HepG2 (cell line): Measurements from ENCODE around the gene NEGR1. TPM values are rescaled to one million over a fixed set of nuclear protein-coding genes. Genes with fewer than 3 reads are reported as not detected.

Experiments
- ATAC-seq: fragments of 200-7000 bp; cut with Tn5 transposase; 3 replicates; pipeline ENCODE4 v1.9.1; 2020; ENCODE audit warnings: mild to moderate bottlenecking, moderate library complexity
- BruUV-seq: library from RNA; stranded (reverse); fragments of 400-500 nt; replicated peaks from 2 replicates; lab custom pipeline; 2021; lab: Mats Ljungman, UMichigan
- CTCF ChIA-PET: fragments of 300-600 bp; formaldehyde crosslinking; extraction: SDS; loops from one replicate; lab custom pipeline; 2021; ENCODE audit warnings: low total read pairs, inconsistent platforms, low intra/inter-chr PET ratio; lab: Yijun Ruan, JAX
- POLR2A ChIA-PET: fragments of 350-600 bp; sonication (Branson Sonifier 250); formaldehyde crosslinking; loops from one replicate; lab custom pipeline; 2020; ENCODE audit warnings: antibody characterized with exemption, inconsistent platforms; lab: Yijun Ruan, JAX
- DNase-seq: peaks from one replicate; pipeline ENCODE4 v3.0.0-alpha.2; 2015; ENCODE audit warnings: low spot score
- FAIRE-seq: peaks from 3 replicates; lab custom pipeline; 2011; peaks lifted over from hg19 to GRCh38; lab: Jason Lieb, UNC
- H2AFZ ChIP-seq: one replicate; pipeline ENCODE4 v1.6.1; 2011; ENCODE audit warnings: low read length, inconsistent platforms
- H3K27ac ChIP-seq: fragments of 300-600 bp; 3 replicates; pipeline ENCODE4 v1.8.0; 2011; ENCODE audit warnings: mixed run types, mild to moderate bottlenecking, mixed read lengths, low read length, inconsistent platforms; ENCODE audit not compliant: insufficient read depth; ENCODE audit errors: extremely low read length
- H3K27me3 ChIP-seq, 2 experiments: fragments of 200-600 bp in 1 of 2; 2 replicates in 1 of 2; 3 replicates in 1 of 2; pipeline versions ENCODE4 v1.6.0 to v1.8.0; 2011; ENCODE audit warnings: low read length in 2 of 2, mild to moderate bottlenecking in 2 of 2, moderate library complexity in 2 of 2, inconsistent platforms in 1 of 2; ENCODE audit not compliant: insufficient read depth in 2 of 2, control insufficient read depth in 1 of 2
- H3K36me3 ChIP-seq, 2 experiments: fragments of 200-600 bp in 1 of 2; replicated peaks in 1 of 2; 2 replicates in 1 of 2; 3 replicates in 1 of 2; pipeline versions ENCODE4 v1.5.1 to v1.8.0; 2011; ENCODE audit warnings: low read length in 2 of 2, inconsistent platforms in 1 of 2; ENCODE audit not compliant: insufficient read depth in 2 of 2, control insufficient read depth in 1 of 2
- H3K4me1 ChIP-seq: 2 replicates; pipeline ENCODE4 v1.5.1; 2012; ENCODE audit warnings: low read length, inconsistent platforms; ENCODE audit not compliant: insufficient read depth
- H3K4me2 ChIP-seq: 2 replicates; pipeline ENCODE4 v1.6.0; 2011; ENCODE audit warnings: low read depth, low read length, inconsistent platforms
- H3K4me3 ChIP-seq, 3 experiments: fragments of 200-600 bp in 1 of 3; sonication (generic), shearing (Covaris generic) in 1 of 3; replicated peaks in 1 of 3; 2 replicates each; pipeline ENCODE4 v1.5.1; 2011 to 2016; ENCODE audit warnings: low read length in 3 of 3, inconsistent platforms in 2 of 3, low read depth in 2 of 3, mild to moderate bottlenecking in 2 of 3, control low read depth in 1 of 3, mixed read lengths in 1 of 3; ENCODE audit not compliant: insufficient read depth in 1 of 3
- H3K79me2 ChIP-seq: one replicate; pipeline ENCODE4 v1.6.1; 2011; ENCODE audit warnings: low read length, inconsistent platforms; ENCODE audit not compliant: insufficient read depth
- H3K9ac ChIP-seq: 2 replicates; pipeline ENCODE4 v1.6.0; 2011; ENCODE audit warnings: mild to moderate bottlenecking, low read depth, low read length, inconsistent platforms; ENCODE audit not compliant: insufficient read depth
- H3K9me3 ChIP-seq: 2 replicates; pipeline ENCODE4 v1.5.1; 2012; ENCODE audit warnings: mild to moderate bottlenecking, low read length
- H4K20me1 ChIP-seq: 2 replicates; pipeline ENCODE4 v1.6.0; 2011; ENCODE audit warnings: inconsistent platforms, mild to moderate bottlenecking, low read length, moderate library complexity; ENCODE audit not compliant: insufficient read depth
- ASH2L ChIP-seq: fragments of 300-600, 200-600 bp; sonication (generic); IDR thresholded peaks from 2 replicates; pipeline ENCODE4 v1.7.0; 2017; ENCODE audit warnings: low read depth, mild to moderate bottlenecking, moderate library complexity, mixed read lengths, low read length; ENCODE audit not compliant: insufficient read length
- BCL3 ChIP-seq: sonication (generic); formaldehyde crosslinking; IDR thresholded peaks from 2 replicates; pipeline ENCODE4 v1.5.1; 2020; ENCODE audit warnings: mild to moderate bottlenecking, missing genetic modification reagents, moderate library complexity
- EEA1 ChIP-seq: sonication (generic); formaldehyde crosslinking; IDR thresholded peaks from 2 replicates; pipeline ENCODE4 v1.5.1; 2020; ENCODE audit warnings: mild to moderate bottlenecking, missing genetic modification reagents, borderline replicate concordance
- ETV6 ChIP-seq: sonication (generic); formaldehyde crosslinking; conservative IDR thresholded peaks from 2 replicates; pipeline ENCODE4 v1.4.0; 2020; ENCODE audit warnings: missing genetic modification reagents
- FUBP1 ChIP-seq: sonication (generic); formaldehyde crosslinking; IDR thresholded peaks from 2 replicates; pipeline ENCODE4 v1.5.1; 2020; ENCODE audit warnings: missing genetic modification reagents, mild to moderate bottlenecking, borderline replicate concordance
- GMEB2 ChIP-seq: IDR thresholded peaks from 2 replicates; pipeline ENCODE4 v1.6.1; 2016; ENCODE audit warnings: missing biosample characterization, missing genetic modification reagents, low read depth
- JDP2 ChIP-seq: sonication (generic); formaldehyde crosslinking; IDR thresholded peaks from 2 replicates; pipeline ENCODE4 v1.8.1; 2022; ENCODE audit warnings: missing genetic modification reagents, borderline replicate concordance
- KLF6 ChIP-seq: IDR thresholded peaks from 2 replicates; pipeline ENCODE4 v1.8.0; 2016; ENCODE audit warnings: missing biosample characterization, missing genetic modification reagents
- RAD51 ChIP-seq: fragments of 450-650 bp; IDR thresholded peaks from 2 replicates; pipeline ENCODE4 v1.6.1; 2016; ENCODE audit warnings: borderline replicate concordance
- REL ChIP-seq: sonication (generic); formaldehyde crosslinking; conservative IDR thresholded peaks from 2 replicates; pipeline ENCODE4 v1.8.0; 2022; ENCODE audit warnings: mild to moderate bottlenecking, missing genetic modification reagents, moderate library complexity
- TBP ChIP-seq: sonication (generic); formaldehyde crosslinking; IDR thresholded peaks from 2 replicates; pipeline ENCODE4 v1.5.0; 2020; ENCODE audit warnings: missing genetic modification reagents
- ZHX1 ChIP-seq: sonication (generic); formaldehyde crosslinking; IDR thresholded peaks from 2 replicates; pipeline ENCODE4 v1.8.1; 2022; ENCODE audit warnings: low read depth, mild to moderate bottlenecking, missing genetic modification reagents
- ZNF451 ChIP-seq: sonication (generic); formaldehyde crosslinking; IDR thresholded peaks from 2 replicates; pipeline ENCODE4 v1.5.0; 2020; ENCODE audit warnings: mild to moderate bottlenecking, missing genetic modification reagents
- ZNF660 ChIP-seq: sonication (generic); formaldehyde crosslinking; IDR thresholded peaks from 2 replicates; pipeline ENCODE4 v1.5.1; 2020; ENCODE audit warnings: mild to moderate bottlenecking, low read depth, missing genetic modification reagents, borderline replicate concordance
- WGBS: methylation state at CpG from one replicate; pipeline ENCODE4 v1.1.6; 2017; ENCODE audit warnings: low lambda C conversion rate; 5-methylcytosine and 5-hydroxymethylcytosine counted together
- in situ Hi-C: cut with HindIII; loops from 2 replicates; pipeline ENCODE4 v1.10.0; 2017; ENCODE audit warnings: low pct_unique_long_range_greater_than_20kb; ENCODE audit not compliant: extremely low pct_ligation_motif_present
- intact Hi-C: fragments of 100-400 bp; cut with micrococcal nuclease; formaldehyde crosslinking; loops from one replicate; pipeline ENCODE4 v1.10.0; 2022; ENCODE audit not compliant: unreplicated experiment
- polyA plus RNA-seq, 8 experiments: library from polyadenylated mRNA; depleted of rRNA in 3 of 8; stranded (reverse) in 7 of 8; unstranded in 1 of 8; fragments of >200 nt; fragmentation: Illumina TruSeq in 4 of 8; extraction: Trizol in 4 of 8; gene quantifications; 2 replicates each; pipeline versions ENCODE4 v1.2.1 to v1.2.3, GENCODE V29; 2011 to 2016; ENCODE audit warnings: low read depth in 4 of 8, missing spikeins in 1 of 8, mixed read lengths in 1 of 8; ENCODE audit not compliant: insufficient read depth in 1 of 8
- total RNA-seq, 5 experiments: library from RNA; depleted of rRNA; stranded (reverse); fragments of >200 nt; fragmentation: Illumina TruSeq; extraction: Trizol; gene quantifications; 2 replicates each; pipeline ENCODE4 v1.2.3, GENCODE V29; 2016; ENCODE audit warnings: low read depth in 1 of 5

Gene NEGR1
- total and polyA plus RNA-seq, 2 of the 13 experiments (the other 11 are each of a cell fraction or from before 2014, with no cell fraction given): not detected

- TF ChIP-seq BCL3: no peak
Observed at GRCh38 chr1:71649608-71650007, 632.7 kb downstream of the NEGR1 start (continued).

- no peak overlapping the region for H3K9ac ChIP-seq
- H3K36me3 ChIP-seq: no peaks in the 10 kb centered on the region
- FAIRE-seq: no peak
- H3K9me3 ChIP-seq: peaks cover 35% of the 10 kb centered on the region; the same call in 1 of the 2 replicates
- ChIA-PET POLR2A (no interaction called here), CTCF (no interaction called here)
- no peaks in the 10 kb centered on the region for H3K4me1 ChIP-seq
- no peak overlapping the region for H2AFZ ChIP-seq
- intact Hi-C loops: no loop called here
- H3K4me3 ChIP-seq: no peak overlapping the region
- H3K4me2 ChIP-seq: no peak overlapping the region
- no peak for ATAC-seq
- H3K27ac ChIP-seq: no peak overlapping the region
- DNase-seq: no peak
- WGBS: 0% methylated on average over 1 of the region's 1 CpG
- no TSS peak for BruUV-seq
- in situ Hi-C loops: no loop called here
- no peak for TF ChIP-seq FUBP1 (CRISPR knock-in tag)
- no peak for TF ChIP-seq EEA1 (CRISPR knock-in tag)
- TF ChIP-seq ETV6 (CRISPR knock-in tag): no peak
- no peak for TF ChIP-seq ZNF451
- TF ChIP-seq RAD51: no peak
- TF ChIP-seq TBP (CRISPR knock-in tag): no peak
- no peak for TF ChIP-seq ASH2L
- no peak for TF ChIP-seq ZNF660 (CRISPR knock-in tag)
- TF ChIP-seq JDP2 (CRISPR knock-in tag): no peak
- TF ChIP-seq REL (CRISPR knock-in tag): no peak
- no peak for TF ChIP-seq KLF6 (CRISPR knock-in tag)
- no peak for TF ChIP-seq ZHX1 (CRISPR knock-in tag)
- no peak for TF ChIP-seq GMEB2 (CRISPR knock-in tag)
- no peaks in the 10 kb centered on the region for H3K79me2 ChIP-seq
- no peaks in the 10 kb centered on the region for H4K20me1 ChIP-seq
- no peaks in the 10 kb centered on the region for H3K27me3 ChIP-seq
Observed at GRCh38 chr1:71647513-71648300, 634.6 kb downstream of the NEGR1 start.
